Testis (tissue), 3 donors: ENCODE results near the gene INTS11. TPM values are rescaled to one million over a fixed set of nuclear protein-coding genes. Genes with fewer than 3 reads are reported as not detected.

Experiments
- DNase-seq: peaks from one replicate; pipeline ENCODE4 v3.0.0-alpha.2; 2019
- H3K27ac ChIP-seq, 2 donors: fragments of 200-600 bp; sonication (generic); one replicate each; pipeline ENCODE4 v1.5.1; 2019
- H3K27me3 ChIP-seq: fragments of 200-600 bp; sonication (generic); one replicate; pipeline ENCODE4 v1.5.1; 2019
- H3K36me3 ChIP-seq: fragments of 200-600 bp; sonication (generic); one replicate; pipeline ENCODE4 v1.5.1; 2017; ENCODE audit warnings: low read depth; ENCODE audit errors: missing control alignments
- H3K4me1 ChIP-seq: fragments of 200-600 bp; sonication (generic); one replicate; pipeline ENCODE4 v1.5.1; 2019
- H3K4me3 ChIP-seq, 2 donors: fragments of 200-600 bp; sonication (generic); one replicate each; pipeline ENCODE4 v1.5.1; 2017 to 2019
- H3K9me3 ChIP-seq: fragments of 200-600 bp; sonication (generic); one replicate; pipeline ENCODE4 v1.5.1; 2017
- CTCF ChIP-seq, 3 experiments: fragments of 450-650 bp in 2 of 3; fragments of 200-600 bp in 1 of 3; sonication (generic) in 1 of 3; IDR thresholded peaks; one replicate each; pipeline ENCODE4 v1.5.1; 2016 to 2019; ENCODE audit warnings: antibody characterized with exemption in 3 of 3, mild to moderate bottlenecking in 2 of 3, moderate library complexity in 1 of 3
- POLR2A ChIP-seq: fragments of 450-650 bp; IDR thresholded peaks from one replicate; pipeline ENCODE4 v1.6.1; 2017; ENCODE audit warnings: antibody characterized with exemption, mild to moderate bottlenecking, moderate library complexity
- WGBS, 2 donors: methylation state at CpG; one replicate each; pipeline ENCODE4 v1.1.5; 2018; 5-methylcytosine and 5-hydroxymethylcytosine counted together
- intact Hi-C: fragments of 100-400 bp; cut with DNase I; formaldehyde crosslinking; loops from one replicate; pipeline ENCODE4 v1.15.1; 2023; ENCODE audit warnings: low total_unique reads
- polyA plus RNA-seq: library from polyadenylated mRNA; stranded (reverse); fragments of 350-450 nt; fragmentation: Illumina TruSeq; extraction: RNeasy Lipid Tissue Mini Kit (QIAGEN cat#74804); gene quantifications from one replicate; pipeline ENCODE4 v1.2.3, GENCODE V29; 2014; ENCODE audit warnings: low read depth, low replicate concordance; ENCODE audit not compliant: insufficient read depth
- total RNA-seq, 2 donors: library from RNA; depleted of rRNA; stranded (reverse); fragments of >200 nt; gene quantifications; one replicate each; pipeline ENCODE4 v1.2.3, GENCODE V29; 2016

Gene INTS11
- total and polyA plus RNA-seq, 3 donors from 2014 or later: 213 to 232 (median 220) TPM

- WGBS, 2 donors: 0 to 1% methylated on average over 4 to 85 of the region's 131 CpGs
- no peaks in the 10 kb centered on the region for H3K9me3 ChIP-seq
- peak; percentile 88 for DNase-seq
- peaks cover 40% of the 10 kb centered on the region for H3K4me1 ChIP-seq
- H3K27me3 ChIP-seq: no peaks in the 10 kb centered on the region
- intact Hi-C loops: no loop called here
- no peaks in the 10 kb centered on the region for H3K36me3 ChIP-seq
- peak in 2 of 3 experiments; percentile 3 to 15 for TF ChIP-seq CTCF (IDR thresholded peaks at IDR 0.05)
- no peak for TF ChIP-seq POLR2A
- H3K27ac ChIP-seq: peak within 1 kb of the TSS; percentile 91 to 92
- peak within 1 kb of the TSS; percentile 87 to 89 for H3K4me3 ChIP-seq
These were observed 16.3 kb downstream of the INTS11 start, which contains the start of the genes ACAP3 and PUSL1 for GRCh38 chr1:1307923-1308755. Gene ACAP3, minus strand, starts transcription at chr1:1307930. Its CDS starts 115 bp downstream, at chr1:1307815. Gene PUSL1, plus strand, starts transcription at chr1:1308597. Its CDS starts 47 bp downstream, at chr1:1308644.

- Histone ChIP-seq H3K4me1 (peaks cover 40% of the 10 kb centered on the region), H3K27ac (peak overlapping the region in 1 of 2 donors; percentile 92), H3K9me3 (no peaks in the 10 kb centered on the region), H3K4me3 (peak overlapping the region; percentile 65 to 89), H3K36me3 (no peaks in the 10 kb centered on the region), H3K27me3 (no peaks in the 10 kb centered on the region)
- 3% methylated on average over 24 of the region's 83 CpGs; no CpG with 5 or more reads in 1 of the 2 donors for WGBS, 2 donors
- intact Hi-C loops: no loop called here
- TF ChIP-seq CTCF (IDR thresholded peaks at IDR 0.05) (no peak), POLR2A (no peak)
- peak; percentile 44 for DNase-seq
These were observed 17.1 kb downstream of the INTS11 start for GRCh38 chr1:1307261-1307922.

- no peaks in the 10 kb centered on the region for H3K9me3 ChIP-seq
- WGBS, 2 donors: 34 to 57% methylated on average over 12 to 27 of the region's 27 CpGs
- H3K4me3 ChIP-seq: peak overlapping the region; percentile 65 to 89
- no peak for DNase-seq
- no peak overlapping the region for H3K27ac ChIP-seq
- no peaks in the 10 kb centered on the region for H3K36me3 ChIP-seq
- no peaks in the 10 kb centered on the region for H3K27me3 ChIP-seq
- intact Hi-C loops: no loop called here
- TF ChIP-seq CTCF (IDR thresholded peaks at IDR 0.05): no peak
- no peak for TF ChIP-seq POLR2A
- peaks cover 40% of the 10 kb centered on the region for H3K4me1 ChIP-seq
These were observed 17.7 kb downstream of the INTS11 start for GRCh38 chr1:1306661-1307260.

GRCh38 chr1:1306070-1306660 is 18.3 kb downstream of the INTS11 start:
- no peak overlapping the region for H3K4me3 ChIP-seq
- WGBS, 2 donors: 39% methylated on average over 10 of the region's 11 CpGs; no CpG with 5 or more reads in 1 of the 2 donors
- peaks cover 40% of the 10 kb centered on the region for H3K4me1 ChIP-seq
- H3K27ac ChIP-seq: peak overlapping the region; percentile 25 to 65
- no peaks in the 10 kb centered on the region for H3K9me3 ChIP-seq
- no peak for DNase-seq
- no peaks in the 10 kb centered on the region for H3K27me3 ChIP-seq
- H3K36me3 ChIP-seq: no peaks in the 10 kb centered on the region
- no peak for TF ChIP-seq POLR2A
- TF ChIP-seq CTCF (IDR thresholded peaks at IDR 0.05): no peak
- intact Hi-C loops: no loop called here
